Suprapubic skin (tissue), 4 donors: ENCODE measurements around the gene PACRG. TPM values are rescaled to one million over a fixed set of nuclear protein-coding genes. Genes with fewer than 3 reads are reported as not detected.

ENCODE experiments used
- DNase-seq, 2 donors: peaks; one replicate each; pipeline ENCODE4 v3.0.0-alpha.2; 2019; ENCODE audit warnings: low spot score in 2 of 2
- H3K27ac ChIP-seq: fragments of 200-600 bp; sonication (generic); one replicate; pipeline ENCODE4 v1.5.1; 2019
- H3K27me3 ChIP-seq: fragments of 200-600 bp; sonication (generic); one replicate; pipeline ENCODE4 v1.5.1; 2019
- H3K36me3 ChIP-seq: fragments of 200-600 bp; sonication (generic); one replicate; pipeline ENCODE4 v1.5.1; 2019
- H3K4me1 ChIP-seq: fragments of 200-600 bp; sonication (generic); one replicate; pipeline ENCODE4 v1.5.1; 2019
- H3K4me3 ChIP-seq: fragments of 200-600 bp; sonication (generic); one replicate; pipeline ENCODE4 v1.5.1; 2019; ENCODE audit warnings: mild to moderate bottlenecking
- H3K9me3 ChIP-seq: fragments of 200-600 bp; sonication (generic); one replicate; pipeline ENCODE4 v1.5.1; 2019
- EP300 ChIP-seq: sonication (generic); formaldehyde crosslinking; IDR thresholded peaks from one replicate; pipeline ENCODE4 v1.6.1; 2017; ENCODE audit warnings: antibody characterized with exemption
- POLR2A ChIP-seq, 2 donors: fragments of 450-650 bp; IDR thresholded peaks; one replicate each; pipeline ENCODE4 v1.6.1; 2017; ENCODE audit warnings: antibody characterized with exemption in 2 of 2, mild to moderate bottlenecking in 2 of 2, moderate library complexity in 2 of 2
- POLR2AphosphoS5 ChIP-seq, 3 donors: sonication (generic); formaldehyde crosslinking; IDR thresholded peaks; one replicate each; pipeline ENCODE4 v1.6.1; 2017; ENCODE audit warnings: antibody characterized with exemption in 3 of 3
- WGBS: methylation state at CpG from one replicate; pipeline ENCODE4 v1.1.5; 2018; 5-methylcytosine and 5-hydroxymethylcytosine counted together
- total RNA-seq, 4 donors: library from RNA; depleted of rRNA; stranded (reverse); fragments of >200 nt; gene quantifications; one replicate each; pipeline ENCODE4 v1.1.0, GENCODE V29; 2016
- TF ChIP-seq, protein P1 (sequence below), 2 donors: fragments of 200-600 bp in 1 of 2; fragments of 450-650 bp in 1 of 2; sonication (generic) in 1 of 2; IDR thresholded peaks; one replicate each; pipeline ENCODE4 v1.5.1; 2016 to 2019; ENCODE audit warnings: antibody characterized with exemption in 2 of 2, mild to moderate bottlenecking in 1 of 2, moderate library complexity in 1 of 2

PACRG gene
- total RNA-seq, 4 donors from 2014 or later = 1.1 to 2.3 (median 2.0) TPM

- Histone ChIP-seq H3K27ac (no peak overlapping the region), H3K4me1 (no peaks in the 10 kb centered on the region), H3K9me3 (no peaks in the 10 kb centered on the region), H3K4me3 (no peak overlapping the region), H3K27me3 (no peaks in the 10 kb centered on the region), H3K36me3 (no peaks in the 10 kb centered on the region)
- no peak for DNase-seq
- WGBS = 87% methylated on average over 5 of the region's 5 CpGs
- no peak for TF ChIP-seq EP300
- TF ChIP-seq, protein P1, sequence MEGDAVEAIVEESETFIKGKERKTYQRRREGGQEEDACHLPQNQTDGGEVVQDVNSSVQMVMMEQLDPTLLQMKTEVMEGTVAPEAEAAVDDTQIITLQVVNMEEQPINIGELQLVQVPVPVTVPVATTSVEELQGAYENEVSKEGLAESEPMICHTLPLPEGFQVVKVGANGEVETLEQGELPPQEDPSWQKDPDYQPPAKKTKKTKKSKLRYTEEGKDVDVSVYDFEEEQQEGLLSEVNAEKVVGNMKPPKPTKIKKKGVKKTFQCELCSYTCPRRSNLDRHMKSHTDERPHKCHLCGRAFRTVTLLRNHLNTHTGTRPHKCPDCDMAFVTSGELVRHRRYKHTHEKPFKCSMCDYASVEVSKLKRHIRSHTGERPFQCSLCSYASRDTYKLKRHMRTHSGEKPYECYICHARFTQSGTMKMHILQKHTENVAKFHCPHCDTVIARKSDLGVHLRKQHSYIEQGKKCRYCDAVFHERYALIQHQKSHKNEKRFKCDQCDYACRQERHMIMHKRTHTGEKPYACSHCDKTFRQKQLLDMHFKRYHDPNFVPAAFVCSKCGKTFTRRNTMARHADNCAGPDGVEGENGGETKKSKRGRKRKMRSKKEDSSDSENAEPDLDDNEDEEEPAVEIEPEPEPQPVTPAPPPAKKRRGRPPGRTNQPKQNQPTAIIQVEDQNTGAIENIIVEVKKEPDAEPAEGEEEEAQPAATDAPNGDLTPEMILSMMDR (IDR thresholded peaks at IDR 0.05) = no peak
- TF ChIP-seq POLR2A (IDR thresholded peaks at IDR 0.05) = no peak
- TF ChIP-seq POLR2AphosphoS5 (IDR thresholded peaks at IDR 0.05) = no peak
Observed at GRCh38 chr6:163008626-163009025, 280.9 kb downstream of the PACRG start.

GRCh38 chr6:163010145-163010544 is 282.4 kb downstream of the PACRG start:
- no peak overlapping the region for H3K4me3 ChIP-seq
- TF ChIP-seq EP300 (no peak), POLR2AphosphoS5 (IDR thresholded peaks at IDR 0.05) (no peak), POLR2A (IDR thresholded peaks at IDR 0.05) (no peak)
- TF ChIP-seq, protein P1 (IDR thresholded peaks at IDR 0.05) = no peak
- WGBS = 85% methylated on average over 5 of the region's 5 CpGs
- no peaks in the 10 kb centered on the region for H3K36me3 ChIP-seq
- no peaks in the 10 kb centered on the region for H3K27me3 ChIP-seq
- H3K9me3 ChIP-seq = no peaks in the 10 kb centered on the region
- no peak overlapping the region for H3K27ac ChIP-seq
- no peak for DNase-seq
- no peaks in the 10 kb centered on the region for H3K4me1 ChIP-seq

DNA sequence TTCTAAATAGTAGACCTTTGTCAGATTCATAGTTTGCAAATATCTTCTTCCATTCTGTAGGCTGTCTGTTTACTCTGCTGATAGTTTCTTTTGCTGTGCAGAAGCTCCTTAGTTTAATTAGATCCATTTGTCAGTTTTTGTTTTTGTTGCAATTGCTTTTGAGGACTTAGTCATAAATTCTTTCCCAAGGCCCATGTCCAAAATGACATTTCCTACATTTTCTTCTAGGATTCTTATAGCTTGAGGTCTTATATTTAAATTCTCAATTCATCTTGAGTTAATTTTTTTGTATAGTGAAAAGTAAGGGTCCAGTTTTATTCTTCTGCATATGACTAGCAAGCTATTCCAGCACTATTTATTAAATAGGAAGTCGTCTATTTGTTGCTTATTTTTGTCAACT is 287.0 kb downstream of the PACRG start:
- Histone ChIP-seq H3K27ac (no peak overlapping the region), H3K9me3 (no peaks in the 10 kb centered on the region), H3K27me3 (no peaks in the 10 kb centered on the region), H3K36me3 (no peaks in the 10 kb centered on the region), H3K4me1 (no peaks in the 10 kb centered on the region), H3K4me3 (no peak overlapping the region)
- 76% methylated on average over 1 of the region's 1 CpG for WGBS
- no peak for DNase-seq
- TF ChIP-seq POLR2A (IDR thresholded peaks at IDR 0.05) (no peak), EP300 (no peak), POLR2AphosphoS5 (IDR thresholded peaks at IDR 0.05) (no peak)
- TF ChIP-seq, protein P1 (IDR thresholded peaks at IDR 0.05) = no peak

DNA sequence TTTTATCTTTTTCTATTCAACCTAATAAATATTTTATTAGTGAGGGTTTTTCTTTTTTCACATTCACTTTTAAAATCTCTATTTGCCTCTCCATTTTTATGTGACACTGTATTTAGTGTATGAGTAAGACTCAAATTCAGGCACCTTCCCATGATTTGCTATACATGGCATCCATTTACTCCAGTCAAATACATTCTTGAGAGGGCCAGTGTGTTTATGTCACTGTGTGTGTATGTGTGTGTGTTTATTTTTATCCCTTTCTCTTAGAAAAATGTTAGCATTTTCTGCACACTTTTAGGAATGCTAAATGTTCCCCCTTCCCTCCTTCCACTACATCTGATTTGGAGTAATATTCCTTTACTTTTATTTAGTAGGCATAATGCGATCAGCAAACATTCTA is 290.0 kb downstream of the PACRG start:
- Histone ChIP-seq H3K27ac (no peak overlapping the region), H3K27me3 (no peaks in the 10 kb centered on the region), H3K4me1 (peaks cover 5% of the 10 kb centered on the region), H3K9me3 (no peaks in the 10 kb centered on the region), H3K36me3 (no peaks in the 10 kb centered on the region), H3K4me3 (no peak overlapping the region)
- no peak for TF ChIP-seq POLR2A (IDR thresholded peaks at IDR 0.05)
- TF ChIP-seq, protein P1 (IDR thresholded peaks at IDR 0.05) = no peak
- no peak for TF ChIP-seq POLR2AphosphoS5 (IDR thresholded peaks at IDR 0.05)
- no peak for TF ChIP-seq EP300
- no peak for DNase-seq
- WGBS = 86% methylated on average over 1 of the region's 1 CpG

DNA sequence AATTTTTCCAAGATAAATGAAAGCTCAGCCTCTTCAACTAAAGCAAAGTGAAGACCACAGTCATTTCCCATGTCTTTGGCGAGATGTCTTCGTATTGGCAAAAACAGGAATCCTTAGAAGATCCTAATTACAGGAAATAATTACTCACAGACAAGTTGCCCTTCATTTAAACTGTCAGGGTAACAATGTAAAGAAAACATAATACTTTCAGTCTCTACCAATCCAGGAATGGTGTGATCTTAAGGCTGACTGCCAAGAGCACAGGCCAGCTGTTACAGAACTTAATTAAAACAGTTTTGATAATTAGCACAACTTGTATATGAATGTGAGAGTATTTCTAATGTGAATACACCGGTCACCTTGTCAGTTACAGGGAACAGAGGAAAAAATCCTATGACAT is 292.2 kb downstream of the PACRG start:
- no peak for DNase-seq
- Histone ChIP-seq H3K27ac (no peak overlapping the region), H3K4me1 (peaks cover 5% of the 10 kb centered on the region), H3K27me3 (no peaks in the 10 kb centered on the region), H3K4me3 (no peak overlapping the region), H3K36me3 (no peaks in the 10 kb centered on the region), H3K9me3 (no peaks in the 10 kb centered on the region)
- TF ChIP-seq, protein P1 (IDR thresholded peaks at IDR 0.05) = no peak
- TF ChIP-seq EP300 (no peak), POLR2AphosphoS5 (IDR thresholded peaks at IDR 0.05) (no peak), POLR2A (IDR thresholded peaks at IDR 0.05) (no peak)
- 72% methylated on average over 3 of the region's 3 CpGs for WGBS
